Activated T-helper 2 cell treated with anti-CD3 and anti-CD28 coated beads, Interferon-gamma antibody, Interleukin-2, Interleukin-4, amounts not matched to agents 10 μg/mL and 5 μg/mL and 100 μg/mL, durations not matched to agents 14 hours and 24 hours and 36 hours (primary cell): Measurements from ENCODE around the gene UBXN7. TPM values are rescaled to one million over a fixed set of nuclear protein-coding genes. Genes with fewer than 3 reads are reported as not detected.
"Not testable (repeated sequence)": the region's sequence is repeated elsewhere in the genome, so short reads cannot be mapped to it uniquely, and the experiment has no call there.

Source experiments
- DNase-seq: peaks from one replicate; pipeline ENCODE4 v3.0.0; 2021; ENCODE audit warnings: low spot score
- H3K27ac Mint-ChIP-seq: one replicate; pipeline ENCODE4 v1.8.0; 2021; ENCODE audit warnings: mixed read lengths
- H3K27me3 Mint-ChIP-seq: one replicate; pipeline ENCODE4 v1.8.0; 2021; ENCODE audit warnings: low read depth, mixed read lengths
- H3K36me3 Mint-ChIP-seq: one replicate; pipeline ENCODE4 v1.8.0; 2021; ENCODE audit warnings: low read depth, mixed read lengths
- H3K4me1 Mint-ChIP-seq: one replicate; pipeline ENCODE4 v1.8.0; 2021; ENCODE audit warnings: low read depth, mixed read lengths
- H3K4me3 Mint-ChIP-seq: one replicate; pipeline ENCODE4 v1.8.0; 2021; ENCODE audit warnings: low read depth, mild to moderate bottlenecking, moderate library complexity, mixed read lengths
- H3K9me3 Mint-ChIP-seq: one replicate; pipeline ENCODE4 v1.8.0; 2021; ENCODE audit warnings: mixed read lengths
- intact Hi-C: fragments of 100-400 bp; cut with micrococcal nuclease; formaldehyde crosslinking; loops from one replicate; pipeline ENCODE4 v1.15.1; 2023
- total RNA-seq: library from RNA; stranded (reverse); gene quantifications from 2 replicates; pipeline ENCODE4 v1.2.3, GENCODE V29; 2022

The UBXN7 gene
- total RNA-seq, 1 donor from 2014 or later, result 64.4 TPM

- Mint-ChIP-seq H3K36me3 (peaks cover 13% of the 10 kb centered on the region), H3K9me3 (no peaks in the 10 kb centered on the region), H3K4me1 (peaks cover 10% of the 10 kb centered on the region), H3K27ac (peak within 1 kb of the TSS; percentile 97), H3K27me3 (no peaks in the 10 kb centered on the region), H3K4me3 (peak within 1 kb of the TSS; percentile 94)
- peak; percentile 88 for DNase-seq
- intact Hi-C loops, result loop anchor here (1.0 to 5.0 kb wide), 3 partner anchors 43 to 184 kb away; partner anchors contain the start of gene RNF168
Measured at GRCh38 chr3:196317687-196318467, 114.3 kb downstream of the UBXN7 start, which contains the start of gene DYNLT2B. Gene DYNLT2B, minus strand, starts transcription at chr3:196318240. Its CDS starts 88 bp downstream, at chr3:196318152.

- not testable (repeated sequence) for H3K9me3 Mint-ChIP-seq, DNase-seq, H3K4me1 Mint-ChIP-seq, H3K27me3 Mint-ChIP-seq
- Mint-ChIP-seq H3K36me3 (peaks cover 13% of the 10 kb centered on the region), H3K4me3 (peak overlapping the region; percentile 94), H3K27ac (peak overlapping the region; percentile 90)
- intact Hi-C loops, result loop anchor here (5.0 kb wide), 1 partner anchor 185 kb away; the partner anchor contains the start of gene RNF168
Measured at GRCh38 chr3:196316799-196317686, 115.2 kb downstream of the UBXN7 start.

- H3K27me3 Mint-ChIP-seq, result no peaks in the 10 kb centered on the region
- intact Hi-C loops, result loop anchor here (5.0 kb wide), 1 partner anchor 186 kb away; the partner anchor contains the start of gene RNF168
- no peak overlapping the region for H3K4me3 Mint-ChIP-seq
- no peak overlapping the region for H3K27ac Mint-ChIP-seq
- peaks cover 13% of the 10 kb centered on the region for H3K36me3 Mint-ChIP-seq
- H3K9me3 Mint-ChIP-seq, result no peaks in the 10 kb centered on the region
- peaks cover 10% of the 10 kb centered on the region for H3K4me1 Mint-ChIP-seq
- no peak for DNase-seq
Measured at GRCh38 chr3:196315821-196316220, 116.4 kb downstream of the UBXN7 start.

GRCh38 chr3:196314597-196314996, 117.6 kb downstream of the UBXN7 start:
- Mint-ChIP-seq H3K4me1 (peaks cover 10% of the 10 kb centered on the region), H3K27me3 (no peaks in the 10 kb centered on the region), H3K36me3 (peaks cover 13% of the 10 kb centered on the region), H3K27ac (no peak overlapping the region), H3K9me3 (no peaks in the 10 kb centered on the region), H3K4me3 (peak overlapping the region; percentile 9)
- intact Hi-C loops, result no loop called here
- DNase-seq, result no peak

- not testable (repeated sequence) for H3K4me3 Mint-ChIP-seq
Measured at GRCh38 chr3:196314086-196314485, 118.1 kb downstream of the UBXN7 start.

GRCh38 chr3:196302960-196303359, 129.3 kb downstream of the UBXN7 start:
- H3K4me1 Mint-ChIP-seq, H3K9me3 Mint-ChIP-seq, H3K4me3 Mint-ChIP-seq, H3K27ac Mint-ChIP-seq, intact Hi-C loops, H3K27me3 Mint-ChIP-seq, DNase-seq: not testable (repeated sequence)
- peaks cover 18% of the 10 kb centered on the region for H3K36me3 Mint-ChIP-seq

More at GRCh38 chr3:196314086-196314485, 118.1 kb downstream of the UBXN7 start:
- peaks cover 13% of the 10 kb centered on the region for H3K36me3 Mint-ChIP-seq
- H3K27me3 Mint-ChIP-seq, H3K9me3 Mint-ChIP-seq, DNase-seq, H3K4me1 Mint-ChIP-seq, intact Hi-C loops, H3K27ac Mint-ChIP-seq: not testable (repeated sequence)

- peaks cover 18% of the 10 kb centered on the region for H3K36me3 Mint-ChIP-seq
- H3K27ac Mint-ChIP-seq, intact Hi-C loops, H3K27me3 Mint-ChIP-seq, H3K9me3 Mint-ChIP-seq, H3K4me1 Mint-ChIP-seq, DNase-seq, H3K4me3 Mint-ChIP-seq: not testable (repeated sequence)
Measured at GRCh38 chr3:196302551-196302950, 129.7 kb downstream of the UBXN7 start.

- H3K4me3 Mint-ChIP-seq, result no peak overlapping the region
- H3K4me1 Mint-ChIP-seq, result peaks cover 8% of the 10 kb centered on the region
- no peaks in the 10 kb centered on the region for H3K27me3 Mint-ChIP-seq
- H3K9me3 Mint-ChIP-seq, result no peaks in the 10 kb centered on the region
- intact Hi-C loops, result no loop called here
- peaks cover 17% of the 10 kb centered on the region for H3K36me3 Mint-ChIP-seq
- no peak overlapping the region for H3K27ac Mint-ChIP-seq
- no peak for DNase-seq
Measured at GRCh38 chr3:196298521-196298920, 133.7 kb downstream of the UBXN7 start.

Other genes starting within 250 kb of the UBXN7 start
- gene ZDHHC19, start 221.0 kb downstream of the UBXN7 start, total RNA-seq, result not detected in 2 replicates
- gene SLC51A, start 215.9 kb downstream of the UBXN7 start, total RNA-seq, result not detected in 2 replicates
- 49.2 and 53.7 TPM in 2 replicates for gene PCYT1A, start 144.7 kb downstream of the UBXN7 start, total RNA-seq
- gene DYNLT2B, start 114.2 kb downstream of the UBXN7 start, total RNA-seq, result 10.9 and 12.3 TPM in 2 replicates
- not detected in 2 replicates for gene TM4SF19, start 94.0 kb downstream of the UBXN7 start, total RNA-seq
- 36.3 and 37.2 TPM in 2 replicates for gene RNF168, start 71.3 kb upstream of the UBXN7 start, total RNA-seq
- not detected in 2 replicates for gene SMCO1, start 82.9 kb upstream of the UBXN7 start, total RNA-seq
- gene WDR53, start 136.1 kb upstream of the UBXN7 start, total RNA-seq, result 16.5 and 17.4 TPM in 2 replicates
- 22.4 and 23.0 TPM in 2 replicates for gene FBXO45, start 136.2 kb upstream of the UBXN7 start, total RNA-seq
- gene NRROS, start 207.3 kb upstream of the UBXN7 start, total RNA-seq, result 51.4 and 53.2 TPM in 2 replicates